Measurements from ENCODE around the gene NUP58.

The NUP58 gene

DNA sequence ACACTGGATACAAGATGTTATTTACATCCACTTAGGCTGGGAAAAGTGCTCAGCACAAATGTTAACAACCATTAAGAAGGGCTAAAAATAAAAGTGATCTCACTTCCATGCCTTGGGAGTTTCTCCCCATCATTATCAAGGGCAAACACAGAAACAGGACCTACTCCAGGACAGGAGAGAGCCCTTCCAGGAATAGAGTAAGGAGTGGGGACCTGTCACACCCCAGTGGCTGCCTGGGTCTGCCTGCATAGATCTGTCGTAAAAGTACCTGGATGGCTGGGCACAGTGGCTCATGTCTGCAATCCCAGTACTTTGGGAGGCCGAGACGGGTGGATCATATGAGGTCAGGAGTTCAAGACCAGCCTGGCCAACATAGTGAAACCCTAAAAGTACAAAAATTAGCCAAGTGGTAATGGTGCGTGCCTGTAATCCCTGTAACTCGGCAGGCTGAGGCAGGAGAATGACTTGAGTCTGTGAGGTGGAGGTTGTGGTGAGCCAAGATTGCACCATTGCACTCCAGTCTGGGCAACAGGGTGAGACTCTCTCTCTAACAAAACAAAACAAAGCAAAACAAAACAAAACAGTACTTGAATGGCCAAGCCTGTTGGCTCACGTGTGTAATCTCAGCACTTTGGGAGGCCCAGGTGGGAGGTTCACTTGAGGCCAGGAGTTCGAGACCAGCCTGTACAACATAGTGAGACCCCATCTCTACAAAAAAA is 76.0 kb downstream of the NUP58 start:
- DNase-seq (ENCODE audit: low spot score) = no peak

DNA sequence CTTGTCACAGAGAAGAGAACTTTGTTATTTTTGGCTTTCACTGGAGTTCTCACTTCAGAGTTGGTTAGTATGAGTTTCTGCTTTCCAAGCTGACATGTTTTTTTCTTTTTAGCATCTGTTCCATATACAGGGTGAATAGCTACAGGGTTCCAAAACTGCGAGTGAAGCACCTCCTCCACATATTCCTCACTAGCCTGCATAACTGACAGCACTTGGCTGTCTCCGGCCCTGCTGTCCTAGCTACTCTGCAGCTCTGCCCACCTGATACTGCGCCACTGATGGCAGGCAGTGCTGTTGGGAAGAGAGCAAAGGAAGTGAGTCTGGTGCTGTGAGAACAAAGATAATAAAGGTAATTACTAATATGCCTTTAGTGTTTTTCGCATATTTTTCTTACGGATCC is 77.1 kb downstream of the NUP58 start:
- DNase-seq (ENCODE audit: low spot score) = no peak

DNA sequence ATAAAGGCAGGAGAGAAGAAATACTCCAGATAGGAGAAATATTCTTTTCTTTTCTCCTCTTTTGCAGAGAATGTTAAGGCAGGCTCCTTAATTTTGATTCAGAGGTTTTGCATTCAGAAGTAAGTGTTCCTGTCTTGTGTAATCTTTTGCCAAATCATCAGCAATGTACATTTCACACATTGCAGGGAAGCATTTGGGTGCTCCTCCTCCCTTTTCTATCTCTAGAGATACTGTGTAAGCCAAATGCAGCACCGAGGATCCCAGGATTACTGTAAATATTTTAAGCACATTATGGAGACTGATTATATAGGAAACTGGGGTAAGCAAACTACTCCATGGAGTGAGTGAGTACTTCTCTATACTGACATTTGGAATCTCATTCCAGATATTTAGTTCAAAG is 77.6 kb downstream of the NUP58 start:
- no peak for DNase-seq (ENCODE audit: low spot score)

DNA sequence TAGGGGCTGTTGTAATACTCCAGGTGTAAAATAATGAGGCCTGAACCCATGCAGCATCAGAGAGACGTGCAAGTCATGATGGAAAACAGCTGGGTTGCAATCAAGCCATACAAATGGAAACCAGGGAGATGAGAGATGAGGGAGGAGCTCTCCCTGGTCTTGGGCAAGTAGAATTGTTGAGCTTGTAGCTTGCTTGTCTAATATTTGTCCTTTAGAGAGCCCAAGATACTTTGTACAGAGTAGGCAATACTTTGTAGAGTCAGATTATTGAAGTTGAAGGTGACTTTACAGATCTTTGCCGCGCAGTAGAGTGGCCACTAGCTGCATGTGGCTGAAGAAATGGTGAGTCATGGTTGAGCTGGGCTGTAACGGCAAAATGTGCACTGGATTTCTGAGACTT is 78.7 kb downstream of the NUP58 start:
- no peak for DNase-seq (ENCODE audit: low spot score)

DNA sequence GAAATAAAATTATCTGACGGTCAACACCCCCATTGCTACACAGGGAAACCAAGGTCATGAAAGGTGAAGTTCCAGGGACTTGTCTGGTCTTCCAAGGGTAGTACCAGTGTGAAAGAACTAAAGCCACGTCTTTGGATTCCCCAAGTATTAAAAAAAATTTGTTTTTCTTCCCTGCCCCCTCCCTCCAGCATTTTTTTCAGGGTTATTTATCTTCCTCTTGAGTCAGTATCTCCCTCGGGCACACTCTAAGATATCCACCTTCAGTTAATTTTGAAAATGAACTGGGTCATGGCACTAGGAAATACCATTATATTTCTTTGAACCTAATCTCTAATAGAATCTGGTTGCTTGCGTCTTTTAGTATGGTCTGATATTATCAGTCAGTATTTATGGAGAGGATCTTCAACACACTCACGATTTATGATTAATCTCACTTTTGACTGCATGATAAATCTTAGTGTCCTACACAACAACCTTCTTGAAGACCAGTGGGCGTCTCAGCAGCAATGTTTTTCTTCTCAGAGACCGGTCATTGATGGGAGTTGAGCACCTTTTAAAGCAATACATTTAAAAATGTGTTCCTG is 79.4 kb downstream of the NUP58 start:
- DNase-seq (ENCODE audit: low spot score) = no peak

DNA sequence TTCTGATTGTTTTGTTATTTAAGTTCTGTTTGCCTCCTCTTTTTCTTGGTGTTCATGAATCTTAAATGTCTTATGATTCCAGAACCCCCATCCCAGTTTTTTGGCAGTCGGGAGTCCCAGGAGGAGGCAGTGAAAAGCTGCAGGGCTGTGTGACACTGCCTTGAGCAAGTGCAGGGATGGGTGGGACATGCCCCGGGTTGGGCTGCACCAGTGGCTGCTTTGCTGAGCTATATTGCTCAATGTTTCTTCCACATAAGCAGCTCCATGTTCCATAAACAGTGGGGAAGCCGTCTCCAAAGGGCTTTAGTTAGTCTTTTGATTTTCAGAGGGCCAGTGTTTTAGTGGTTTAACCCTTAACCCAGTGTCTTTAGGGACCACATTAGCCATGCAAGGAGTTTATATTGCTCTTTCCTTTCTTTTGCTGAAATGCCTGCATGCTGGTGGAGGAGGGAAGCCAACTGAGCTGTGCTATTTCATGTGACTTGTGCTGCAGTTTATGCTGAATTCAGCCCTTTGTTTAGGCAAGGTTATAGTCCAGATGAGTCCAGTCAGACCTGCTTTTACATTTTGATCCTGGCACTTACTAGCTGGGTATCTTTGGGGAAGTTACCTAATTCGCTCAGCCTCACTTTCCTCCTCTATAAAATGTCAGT is 83.5 kb downstream of the NUP58 start:
- no peak for DNase-seq (ENCODE audit: low spot score)

DNA sequence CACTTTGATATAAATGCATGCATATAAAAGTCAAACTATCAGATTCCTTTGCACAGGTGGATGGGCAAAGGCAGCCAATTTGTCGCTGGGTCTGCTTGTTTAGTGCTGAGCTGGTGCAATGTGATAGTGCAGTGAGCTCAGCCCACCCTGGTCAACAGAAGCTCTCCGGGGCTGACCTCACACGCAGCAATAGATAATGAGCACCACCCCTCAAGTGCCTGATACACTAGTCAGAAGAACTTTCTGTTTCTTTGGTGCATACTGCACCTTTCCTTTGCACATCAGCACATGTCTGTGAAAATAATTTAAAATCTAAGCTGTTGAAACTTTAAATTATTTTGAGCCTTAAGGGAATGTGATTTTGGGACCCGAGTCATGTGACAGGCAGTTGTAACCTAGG is 90.5 kb downstream of the NUP58 start:
- no peak for DNase-seq (ENCODE audit: low spot score)

Measured in kidney capillary endothelial cell (primary cell).